Thyroid gland (tissue), 4 donors: ENCODE results near the gene TMEM238.

ENCODE experiments used
- POLR2A ChIP-seq, 2 donors: fragments of 450-650 bp; IDR thresholded peaks; one replicate each; pipeline ENCODE4 v1.6.1; 2017; ENCODE audit warnings: antibody characterized with exemption in 2 of 2, mild to moderate bottlenecking in 2 of 2, moderate library complexity in 1 of 2
- TF ChIP-seq, protein P1 (sequence below), 6 experiments: fragments of 200-600 bp in 3 of 6; fragments of 450-650 bp in 3 of 6; sonication (generic) in 3 of 6; IDR thresholded peaks; one replicate each; pipeline ENCODE4 v1.5.1; 2016 to 2019; ENCODE audit warnings: antibody characterized with exemption in 6 of 6, mild to moderate bottlenecking in 2 of 6, inconsistent platforms in 1 of 6, moderate library complexity in 1 of 6

DNA sequence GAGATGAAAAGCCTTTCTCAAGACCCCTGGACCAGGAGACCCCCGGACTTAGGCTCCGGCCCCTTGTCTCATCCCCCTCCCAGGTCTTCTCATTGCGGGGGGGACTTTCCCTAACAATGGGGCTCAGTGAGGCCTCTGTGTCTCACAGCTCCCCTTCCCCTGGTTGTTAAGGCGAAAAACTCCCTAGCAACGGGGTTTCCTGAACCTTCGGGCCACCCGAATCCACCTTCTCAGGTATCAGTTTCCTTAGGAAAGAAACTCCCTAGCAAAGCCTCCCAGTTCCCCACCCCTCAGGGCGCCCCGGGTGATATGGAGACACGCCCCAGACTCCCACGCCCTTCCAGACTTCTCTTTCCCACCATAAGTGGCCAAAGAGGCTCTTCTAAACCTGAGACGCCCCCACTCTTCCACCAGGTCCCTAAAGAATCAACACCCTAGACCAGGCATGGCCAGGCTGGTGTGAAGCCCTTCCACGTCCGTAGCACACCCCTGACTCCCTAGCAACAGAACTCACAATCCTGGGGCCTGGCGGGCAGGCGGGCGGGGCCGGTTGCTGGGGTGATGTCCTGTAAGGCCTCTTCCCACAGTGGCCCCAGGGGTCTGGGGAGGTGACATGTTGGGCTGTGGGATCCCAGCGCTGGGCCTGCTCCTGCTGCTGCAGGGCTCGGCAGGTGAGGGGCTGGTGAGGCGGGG lies 7.7 kb downstream of the TMEM238 start, which contains the start of gene TMEM190:
- no peak for TF ChIP-seq POLR2A (IDR thresholded peaks at IDR 0.05)
- TF ChIP-seq, protein P1, sequence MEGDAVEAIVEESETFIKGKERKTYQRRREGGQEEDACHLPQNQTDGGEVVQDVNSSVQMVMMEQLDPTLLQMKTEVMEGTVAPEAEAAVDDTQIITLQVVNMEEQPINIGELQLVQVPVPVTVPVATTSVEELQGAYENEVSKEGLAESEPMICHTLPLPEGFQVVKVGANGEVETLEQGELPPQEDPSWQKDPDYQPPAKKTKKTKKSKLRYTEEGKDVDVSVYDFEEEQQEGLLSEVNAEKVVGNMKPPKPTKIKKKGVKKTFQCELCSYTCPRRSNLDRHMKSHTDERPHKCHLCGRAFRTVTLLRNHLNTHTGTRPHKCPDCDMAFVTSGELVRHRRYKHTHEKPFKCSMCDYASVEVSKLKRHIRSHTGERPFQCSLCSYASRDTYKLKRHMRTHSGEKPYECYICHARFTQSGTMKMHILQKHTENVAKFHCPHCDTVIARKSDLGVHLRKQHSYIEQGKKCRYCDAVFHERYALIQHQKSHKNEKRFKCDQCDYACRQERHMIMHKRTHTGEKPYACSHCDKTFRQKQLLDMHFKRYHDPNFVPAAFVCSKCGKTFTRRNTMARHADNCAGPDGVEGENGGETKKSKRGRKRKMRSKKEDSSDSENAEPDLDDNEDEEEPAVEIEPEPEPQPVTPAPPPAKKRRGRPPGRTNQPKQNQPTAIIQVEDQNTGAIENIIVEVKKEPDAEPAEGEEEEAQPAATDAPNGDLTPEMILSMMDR (IDR thresholded peaks at IDR 0.05): no peak
